DOHH2 (cell line): ENCODE data around the gene MEF2A.
A peak's percentile ranks its signal among the peaks of the same experiment; 100 is the strongest.

Source experiments
- H3F3A ChIP-seq: fragments of 200-600 bp; sonication (generic), shearing (Covaris generic); 2 replicates; pipeline ENCODE4 v1.6.0; 2016; ENCODE audit warnings: antibody characterized with exemption, mild to moderate bottlenecking; ENCODE audit not compliant: control insufficient read depth, insufficient read depth
- H3K27ac ChIP-seq: fragments of 200-600 bp; sonication (generic); 2 replicates; pipeline ENCODE4 v1.5.1; 2014; ENCODE audit warnings: low read depth, mild to moderate bottlenecking, low read length, moderate library complexity
- H3K27me3 ChIP-seq: fragments of 200-600 bp; sonication (generic); 2 replicates; pipeline ENCODE4 v1.6.1; 2014; ENCODE audit warnings: mild to moderate bottlenecking, low read length, mixed read lengths; ENCODE audit not compliant: control insufficient read depth
- H3K36me3 ChIP-seq: fragments of 200-600 bp; sonication (generic); 2 replicates; pipeline ENCODE4 v1.6.1; 2014; ENCODE audit warnings: mild to moderate bottlenecking, low read length, moderate library complexity, mixed read lengths; ENCODE audit not compliant: control insufficient read depth
- H3K4me1 ChIP-seq: fragments of 200-600 bp; sonication (generic); 2 replicates; pipeline ENCODE4 v1.6.1; 2014; ENCODE audit warnings: mild to moderate bottlenecking, low read length, mixed read lengths; ENCODE audit not compliant: control insufficient read depth
- H3K4me2 ChIP-seq: fragments of 200-600 bp; sonication (generic); 2 replicates; pipeline ENCODE4 v1.6.0; 2014; ENCODE audit warnings: mild to moderate bottlenecking, low read length, moderate library complexity
- H3K4me3 ChIP-seq: fragments of 200-600 bp; sonication (generic); 2 replicates; pipeline ENCODE4 v1.5.1; 2014; ENCODE audit warnings: mild to moderate bottlenecking, low read length, mixed read lengths
- H3K79me2 ChIP-seq: fragments of 200-600 bp; sonication (generic); 2 replicates; pipeline ENCODE4 v1.6.1; 2014; ENCODE audit warnings: mild to moderate bottlenecking, low read length, mixed read lengths; ENCODE audit not compliant: control insufficient read depth
- H3K9me2 ChIP-seq: fragments of 200-600 bp; sonication (generic); replicated peaks from 2 replicates; pipeline ENCODE4 v1.6.1; 2014; ENCODE audit warnings: mild to moderate bottlenecking, low read length, mixed read lengths; ENCODE audit not compliant: control insufficient read depth
- H3K9me3 ChIP-seq: fragments of 200-600 bp; sonication (generic); 2 replicates; pipeline ENCODE4 v1.6.1; 2014; ENCODE audit warnings: antibody characterized with exemption, low read length, mixed read lengths; ENCODE audit not compliant: control insufficient read depth, insufficient read depth
- H4K20me1 ChIP-seq: fragments of 200-600 bp; sonication (generic); 2 replicates; pipeline ENCODE4 v1.6.0; 2014; ENCODE audit warnings: low read depth, mild to moderate bottlenecking, antibody characterized with exemption, low read length, moderate library complexity; ENCODE audit not compliant: control insufficient read depth, insufficient read depth
- EZH2phosphoT487 ChIP-seq: fragments of 200-600 bp; sonication (generic); IDR thresholded peaks from 2 replicates; pipeline ENCODE4 v1.6.1; 2017; ENCODE audit warnings: borderline replicate concordance, mild to moderate bottlenecking, antibody characterized with exemption, low read length, moderate library complexity, mixed read lengths
- TF ChIP-seq, protein P1 (sequence below): fragments of 200-600 bp; sonication (generic); IDR thresholded peaks from one replicate; pipeline ENCODE4 v1.5.1; 2014; ENCODE audit warnings: antibody characterized with exemption, mild to moderate bottlenecking, low read depth, low read length; ENCODE audit not compliant: poor library complexity, severe bottlenecking

Gene MEF2A

GRCh38 chr15:99752556-99752955 lies 186.8 kb downstream of the MEF2A start:
- Histone ChIP-seq H3K79me2 (no peaks in the 10 kb centered on the region), H3K27ac (no peak overlapping the region), H3K9me3 (no peaks in the 10 kb centered on the region), H3K36me3 (no peaks in the 10 kb centered on the region), H3K4me1 (peaks cover 5% of the 10 kb centered on the region), H4K20me1 (no peaks in the 10 kb centered on the region), H3K4me3 (no peak overlapping the region), H3K27me3 (no peaks in the 10 kb centered on the region), H3K4me2 (no peak overlapping the region), H3K9me2 (no peaks in the 10 kb centered on the region), H3F3A (no peaks in the 10 kb centered on the region)
- TF ChIP-seq, protein P1, sequence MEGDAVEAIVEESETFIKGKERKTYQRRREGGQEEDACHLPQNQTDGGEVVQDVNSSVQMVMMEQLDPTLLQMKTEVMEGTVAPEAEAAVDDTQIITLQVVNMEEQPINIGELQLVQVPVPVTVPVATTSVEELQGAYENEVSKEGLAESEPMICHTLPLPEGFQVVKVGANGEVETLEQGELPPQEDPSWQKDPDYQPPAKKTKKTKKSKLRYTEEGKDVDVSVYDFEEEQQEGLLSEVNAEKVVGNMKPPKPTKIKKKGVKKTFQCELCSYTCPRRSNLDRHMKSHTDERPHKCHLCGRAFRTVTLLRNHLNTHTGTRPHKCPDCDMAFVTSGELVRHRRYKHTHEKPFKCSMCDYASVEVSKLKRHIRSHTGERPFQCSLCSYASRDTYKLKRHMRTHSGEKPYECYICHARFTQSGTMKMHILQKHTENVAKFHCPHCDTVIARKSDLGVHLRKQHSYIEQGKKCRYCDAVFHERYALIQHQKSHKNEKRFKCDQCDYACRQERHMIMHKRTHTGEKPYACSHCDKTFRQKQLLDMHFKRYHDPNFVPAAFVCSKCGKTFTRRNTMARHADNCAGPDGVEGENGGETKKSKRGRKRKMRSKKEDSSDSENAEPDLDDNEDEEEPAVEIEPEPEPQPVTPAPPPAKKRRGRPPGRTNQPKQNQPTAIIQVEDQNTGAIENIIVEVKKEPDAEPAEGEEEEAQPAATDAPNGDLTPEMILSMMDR, result no peak
- TF ChIP-seq EZH2phosphoT487, result no peak

GRCh38 chr15:99753066-99753465 lies 187.3 kb downstream of the MEF2A start:
- H3K9me3 ChIP-seq, result no peaks in the 10 kb centered on the region
- H3F3A ChIP-seq, result no peaks in the 10 kb centered on the region
- TF ChIP-seq, protein P1, result no peak
- TF ChIP-seq EZH2phosphoT487, result no peak
- H3K4me3 ChIP-seq, result no peak overlapping the region
- peaks cover 5% of the 10 kb centered on the region for H3K4me1 ChIP-seq
- no peaks in the 10 kb centered on the region for H3K36me3 ChIP-seq
- no peaks in the 10 kb centered on the region for H4K20me1 ChIP-seq
- H3K27me3 ChIP-seq, result no peaks in the 10 kb centered on the region; the same call in 1 of the 2 replicates
- no peak overlapping the region for H3K27ac ChIP-seq
- no peak overlapping the region for H3K4me2 ChIP-seq
- H3K9me2 ChIP-seq, result no peaks in the 10 kb centered on the region
- no peaks in the 10 kb centered on the region for H3K79me2 ChIP-seq

DNA sequence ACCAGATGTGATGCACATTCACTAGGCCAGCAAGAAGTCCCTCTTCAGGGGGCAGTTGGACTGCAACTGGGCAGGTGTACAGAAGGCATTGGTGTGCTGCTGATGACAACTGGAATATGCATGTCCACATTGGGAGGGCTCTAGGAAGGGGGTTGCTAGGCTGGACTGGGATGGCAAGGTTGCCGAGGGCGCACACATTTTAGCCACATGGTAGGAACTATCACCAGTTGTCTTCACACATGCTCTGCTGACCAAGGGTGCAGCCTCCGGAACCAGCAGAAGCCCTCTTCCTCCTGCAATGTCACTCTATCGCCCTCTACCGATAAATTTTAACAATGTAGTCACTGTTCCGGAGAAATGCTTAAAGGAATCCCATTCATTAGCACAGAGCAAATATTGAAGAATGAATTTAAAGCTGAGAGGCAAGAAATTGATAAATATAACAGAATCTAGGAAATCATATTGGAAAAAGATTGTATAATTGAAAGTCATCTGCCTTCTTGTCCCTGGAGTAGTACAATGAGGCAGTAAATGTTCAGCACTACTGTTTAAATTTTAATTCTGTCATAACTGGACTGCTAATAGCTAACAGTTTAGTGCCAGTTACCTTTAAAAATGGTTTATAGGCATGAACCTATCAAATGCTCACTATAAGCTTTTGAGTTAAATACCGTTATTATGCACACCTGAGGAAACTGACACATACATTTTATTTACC lies 190.1 kb downstream of the MEF2A start:
- no peaks in the 10 kb centered on the region for H4K20me1 ChIP-seq
- no peak overlapping the region for H3K4me2 ChIP-seq
- no peak overlapping the region for H3K4me3 ChIP-seq
- TF ChIP-seq, protein P1, result peak; percentile 87
- TF ChIP-seq EZH2phosphoT487, result no peak
- no peaks in the 10 kb centered on the region for H3K79me2 ChIP-seq
- no peaks in the 10 kb centered on the region; the same call in 1 of the 2 replicates for H3K27me3 ChIP-seq
- no peaks in the 10 kb centered on the region for H3K9me3 ChIP-seq
- peaks cover 5% of the 10 kb centered on the region for H3K4me1 ChIP-seq
- no peak overlapping the region for H3K27ac ChIP-seq
- H3K36me3 ChIP-seq, result no peaks in the 10 kb centered on the region
- no peaks in the 10 kb centered on the region for H3F3A ChIP-seq
- H3K9me2 ChIP-seq, result no peaks in the 10 kb centered on the region
